ENCODE measurements around the gene SERTAD3.
A peak's percentile ranks its signal among the peaks of the same experiment; 100 is the strongest.
"Not testable (repeated sequence)": the region's sequence is repeated elsewhere in the genome, so short reads cannot be mapped to it uniquely, and the experiment has no call there.

Gene SERTAD3

DNA sequence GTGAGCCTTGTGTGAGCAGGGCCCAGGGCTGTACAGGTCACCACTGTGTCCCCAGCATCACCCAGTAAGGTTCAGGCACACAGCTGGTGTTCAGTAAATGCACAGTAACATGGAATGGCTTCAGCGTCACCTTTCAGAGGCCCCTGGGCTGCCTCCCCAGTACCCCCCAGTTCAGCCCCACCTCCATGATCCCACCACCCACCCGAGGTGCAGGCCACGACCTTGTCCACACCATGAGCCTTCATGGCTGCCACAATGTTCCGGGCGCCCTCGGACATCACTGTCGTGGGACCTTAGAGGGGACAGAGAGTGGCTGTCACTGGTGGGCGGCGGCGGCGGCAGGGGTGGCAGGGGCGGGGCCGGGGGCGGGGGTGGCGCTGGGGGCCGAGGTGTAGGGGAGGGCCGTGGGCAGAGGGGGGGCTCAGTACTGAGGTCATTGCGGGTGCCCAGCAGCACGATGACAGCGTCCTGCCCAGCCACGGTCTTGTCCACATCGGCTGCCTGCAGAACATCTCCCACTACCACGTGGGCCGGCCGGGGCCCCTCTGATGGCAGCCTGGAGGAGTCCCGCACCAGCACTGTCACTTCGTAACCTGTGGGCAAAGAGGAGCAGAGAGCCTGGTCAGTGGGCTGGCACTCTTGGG is 13.9 kb upstream of the SERTAD3 start:
- Histone ChIP-seq H3K4me3 (ENCODE audit: extremely low read depth, insufficient read depth, low read length, poor library complexity, severe bottlenecking) (no peak overlapping the region), H3K4me1 (ENCODE audit: control insufficient read depth, insufficient read depth, low read length, poor library complexity, severe bottlenecking) (no peaks in the 10 kb centered on the region), H3K27ac (ENCODE audit: low read depth, low read length, severe bottlenecking) (no peak overlapping the region), H3K9me3 (ENCODE audit: control insufficient read depth, low read length) (no peaks in the 10 kb centered on the region), H3K36me3 (ENCODE audit: control insufficient read depth, insufficient read depth, low read length) (no peaks in the 10 kb centered on the region)
- 93 to 96% methylated on average over 13 of the region's 27 CpGs for WGBS, 2 experiments (ENCODE audit: insufficient coverage in 2 of 2)

GRCh38 chr19:40457048-40457447 is 12.9 kb upstream of the SERTAD3 start:
- Histone ChIP-seq H3K4me3 (ENCODE audit: extremely low read depth, insufficient read depth, low read length, poor library complexity, severe bottlenecking) (no peak overlapping the region), H3K4me1 (ENCODE audit: control insufficient read depth, insufficient read depth, low read length, poor library complexity, severe bottlenecking) (no peaks in the 10 kb centered on the region), H3K36me3 (ENCODE audit: control insufficient read depth, insufficient read depth, low read length) (no peaks in the 10 kb centered on the region), H3K9me3 (ENCODE audit: control insufficient read depth, low read length) (no peaks in the 10 kb centered on the region), H3K27ac (ENCODE audit: low read depth, low read length, severe bottlenecking) (no peak overlapping the region)
- 80 to 87% methylated on average over 1 to 4 of the region's 5 CpGs for WGBS, 2 experiments (ENCODE audit: insufficient coverage in 2 of 2)

- H3K4me1 ChIP-seq (ENCODE audit: control insufficient read depth, insufficient read depth, low read length, poor library complexity, severe bottlenecking); H3K27ac ChIP-seq (ENCODE audit: low read depth, low read length, severe bottlenecking); H3K9me3 ChIP-seq (ENCODE audit: control insufficient read depth, low read length); H3K36me3 ChIP-seq (ENCODE audit: control insufficient read depth, insufficient read depth, low read length); H3K4me3 ChIP-seq (ENCODE audit: extremely low read depth, insufficient read depth, low read length, poor library complexity, severe bottlenecking): not testable (repeated sequence)
- 98 to 100% methylated on average over 5 to 6 of the region's 6 CpGs for WGBS, 2 experiments (ENCODE audit: insufficient coverage in 2 of 2)
Measured at GRCh38 chr19:40453943-40454342, 9.8 kb upstream of the SERTAD3 start.

- Histone ChIP-seq H3K36me3 (ENCODE audit: control insufficient read depth, insufficient read depth, low read length) (no peaks in the 10 kb centered on the region), H3K4me3 (ENCODE audit: extremely low read depth, insufficient read depth, low read length, poor library complexity, severe bottlenecking) (no peak overlapping the region), H3K9me3 (ENCODE audit: control insufficient read depth, low read length) (no peaks in the 10 kb centered on the region), H3K27ac (ENCODE audit: low read depth, low read length, severe bottlenecking) (no peak overlapping the region), H3K4me1 (ENCODE audit: control insufficient read depth, insufficient read depth, low read length, poor library complexity, severe bottlenecking) (no peaks in the 10 kb centered on the region)
- WGBS, 2 experiments (ENCODE audit: insufficient coverage in 2 of 2): 95 to 97% methylated on average over 4 to 5 of the region's 5 CpGs
Measured at GRCh38 chr19:40453151-40453735, 9.1 kb upstream of the SERTAD3 start.

GRCh38 chr19:40452016-40452415 is 7.9 kb upstream of the SERTAD3 start:
- H3K27ac ChIP-seq (ENCODE audit: low read depth, low read length, severe bottlenecking): no peak overlapping the region

GRCh38 chr19:40450664-40451063 is 6.5 kb upstream of the SERTAD3 start:
- Histone ChIP-seq H3K9me3 (ENCODE audit: control insufficient read depth, low read length) (no peaks in the 10 kb centered on the region), H3K4me3 (ENCODE audit: extremely low read depth, insufficient read depth, low read length, poor library complexity, severe bottlenecking) (no peak overlapping the region), H3K4me1 (ENCODE audit: control insufficient read depth, insufficient read depth, low read length, poor library complexity, severe bottlenecking) (peaks cover 1% of the 10 kb centered on the region), H3K36me3 (ENCODE audit: control insufficient read depth, insufficient read depth, low read length) (no peaks in the 10 kb centered on the region), H3K27ac (ENCODE audit: low read depth, low read length, severe bottlenecking) (no peak overlapping the region)
- WGBS, 2 experiments (ENCODE audit: insufficient coverage in 2 of 2): 67 to 97% methylated on average over 1 to 3 of the region's 4 CpGs

More at GRCh38 chr19:40452016-40452415, 7.9 kb upstream of the SERTAD3 start:
- H3K36me3 ChIP-seq (ENCODE audit: control insufficient read depth, insufficient read depth, low read length): no peaks in the 10 kb centered on the region
- 84 to 97% methylated on average over 4 to 5 of the region's 5 CpGs for WGBS, 2 experiments (ENCODE audit: insufficient coverage in 2 of 2)
- no peak overlapping the region for H3K4me3 ChIP-seq (ENCODE audit: extremely low read depth, insufficient read depth, low read length, poor library complexity, severe bottlenecking)
- H3K9me3 ChIP-seq (ENCODE audit: control insufficient read depth, low read length): no peaks in the 10 kb centered on the region
- no peaks in the 10 kb centered on the region for H3K4me1 ChIP-seq (ENCODE audit: control insufficient read depth, insufficient read depth, low read length, poor library complexity, severe bottlenecking)

GRCh38 chr19:40449506-40449905 is 5.4 kb upstream of the SERTAD3 start:
- H3K4me1 ChIP-seq (ENCODE audit: control insufficient read depth, insufficient read depth, low read length, poor library complexity, severe bottlenecking): peaks cover 7% of the 10 kb centered on the region
- WGBS, 2 experiments (ENCODE audit: insufficient coverage in 2 of 2): 93 to 100% methylated on average over 2 of the region's 4 CpGs
- no peak overlapping the region for H3K27ac ChIP-seq (ENCODE audit: low read depth, low read length, severe bottlenecking)
- H3K9me3 ChIP-seq (ENCODE audit: control insufficient read depth, low read length): no peaks in the 10 kb centered on the region
- no peaks in the 10 kb centered on the region for H3K36me3 ChIP-seq (ENCODE audit: control insufficient read depth, insufficient read depth, low read length)
- H3K4me3 ChIP-seq (ENCODE audit: extremely low read depth, insufficient read depth, low read length, poor library complexity, severe bottlenecking): no peak overlapping the region

DNA sequence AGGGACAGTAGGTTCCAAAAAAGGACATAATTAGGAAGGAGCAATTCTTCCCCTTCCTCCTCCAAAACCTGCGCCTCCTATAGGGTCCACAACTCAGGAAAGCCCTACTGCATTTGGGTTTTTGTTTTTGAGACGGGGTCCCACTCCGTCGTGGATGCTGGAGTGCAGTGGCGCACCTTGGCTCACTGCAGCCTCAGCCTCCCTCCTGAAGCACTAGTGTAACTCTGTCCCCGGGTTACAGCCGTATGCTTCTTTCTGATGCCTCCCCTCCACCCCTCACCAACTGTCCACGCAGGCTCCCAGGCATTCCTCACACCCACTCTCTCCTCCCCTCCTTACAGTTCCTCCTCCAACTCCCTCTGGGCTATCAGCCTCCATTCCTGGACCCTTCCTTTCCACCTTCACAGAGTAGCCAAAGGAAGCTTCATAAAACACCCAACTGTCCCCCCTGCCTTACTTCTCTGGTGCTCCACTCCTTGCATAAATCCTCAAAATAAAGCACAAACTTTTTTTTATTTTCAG is 2.2 kb upstream of the SERTAD3 start:
- Histone ChIP-seq H3K27ac (ENCODE audit: low read depth, low read length, severe bottlenecking) (peak overlapping the region; percentile 77), H3K4me3 (ENCODE audit: extremely low read depth, insufficient read depth, low read length, poor library complexity, severe bottlenecking) (no peak overlapping the region), H3K36me3 (ENCODE audit: control insufficient read depth, insufficient read depth, low read length) (peaks cover 13% of the 10 kb centered on the region), H3K9me3 (ENCODE audit: control insufficient read depth, low read length) (no peaks in the 10 kb centered on the region), H3K4me1 (ENCODE audit: control insufficient read depth, insufficient read depth, low read length, poor library complexity, severe bottlenecking) (peaks cover 16% of the 10 kb centered on the region)
- WGBS, 2 experiments (ENCODE audit: insufficient coverage in 2 of 2): 84 to 88% methylated on average over 8 of the region's 8 CpGs

DNA sequence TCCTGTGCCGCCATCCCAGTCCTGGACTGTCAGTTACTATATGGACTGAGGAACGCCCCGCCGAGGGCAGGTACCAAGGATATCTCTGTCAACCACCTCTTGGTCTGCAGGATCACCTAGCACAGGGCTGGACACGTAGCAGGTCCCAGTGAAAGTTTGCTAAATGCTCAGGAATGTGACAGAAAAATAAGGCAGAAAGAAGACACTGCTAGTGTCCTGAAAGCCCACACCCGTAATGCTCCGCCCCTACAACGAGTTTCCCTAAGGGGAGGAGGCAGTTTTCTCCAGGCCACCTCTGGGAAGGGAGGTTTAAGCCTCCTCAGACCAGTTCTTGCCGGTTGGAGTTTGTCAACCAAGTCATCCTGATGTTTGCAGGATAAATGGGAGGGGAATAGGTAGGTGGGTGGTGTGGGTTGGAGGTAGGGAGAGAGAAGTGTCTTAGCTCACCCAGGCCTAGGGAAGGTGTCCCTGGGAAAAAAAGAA is 1.7 kb upstream of the SERTAD3 start:
- peak overlapping the region; percentile 77 for H3K27ac ChIP-seq (ENCODE audit: low read depth, low read length, severe bottlenecking)
- no peak overlapping the region for H3K4me3 ChIP-seq (ENCODE audit: extremely low read depth, insufficient read depth, low read length, poor library complexity, severe bottlenecking)
- no peaks in the 10 kb centered on the region for H3K9me3 ChIP-seq (ENCODE audit: control insufficient read depth, low read length)
- peaks cover 16% of the 10 kb centered on the region for H3K4me1 ChIP-seq (ENCODE audit: control insufficient read depth, insufficient read depth, low read length, poor library complexity, severe bottlenecking)
- 63 to 80% methylated on average over 9 of the region's 9 CpGs for WGBS, 2 experiments (ENCODE audit: insufficient coverage in 2 of 2)
- peaks cover 18% of the 10 kb centered on the region for H3K36me3 ChIP-seq (ENCODE audit: control insufficient read depth, insufficient read depth, low read length)

DNA sequence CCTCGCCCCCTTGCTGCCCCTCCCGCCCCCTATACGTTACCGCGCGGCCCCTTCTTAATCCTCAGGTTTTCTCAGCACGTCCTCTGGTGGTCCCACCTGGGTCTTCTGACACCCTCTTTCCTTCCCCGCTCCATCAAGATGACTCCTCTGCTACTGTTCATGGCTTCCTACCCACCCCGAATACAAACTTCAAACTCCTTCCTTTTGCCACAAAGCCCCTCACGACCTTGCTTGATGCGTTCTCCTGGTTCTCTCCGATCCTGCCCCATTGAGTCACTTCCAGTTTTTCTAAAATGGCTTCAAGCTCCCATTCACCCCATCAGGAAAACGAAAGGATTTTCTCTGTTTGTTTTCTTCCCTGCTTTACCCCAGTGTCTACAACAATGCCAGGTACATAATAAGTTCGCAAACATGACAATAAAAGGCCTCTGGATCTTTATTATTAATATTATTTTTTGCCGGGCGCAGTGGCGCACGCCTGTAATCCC is 734 bp upstream of the SERTAD3 start:
- peaks cover 16% of the 10 kb centered on the region for H3K4me1 ChIP-seq (ENCODE audit: control insufficient read depth, insufficient read depth, low read length, poor library complexity, severe bottlenecking)
- H3K4me3 ChIP-seq (ENCODE audit: extremely low read depth, insufficient read depth, low read length, poor library complexity, severe bottlenecking): peak overlapping the region; percentile 100
- H3K27ac ChIP-seq (ENCODE audit: low read depth, low read length, severe bottlenecking): peak overlapping the region; percentile 94

More for the DNA sequence above, 734 bp upstream of the SERTAD3 start:
- WGBS, 2 experiments (ENCODE audit: insufficient coverage in 2 of 2): 16 to 19% methylated on average over 14 to 15 of the region's 18 CpGs
- peaks cover 28% of the 10 kb centered on the region for H3K36me3 ChIP-seq (ENCODE audit: control insufficient read depth, insufficient read depth, low read length)
- H3K9me3 ChIP-seq (ENCODE audit: control insufficient read depth, low read length): no peaks in the 10 kb centered on the region
